Bronchial epithelial cell (primary cell): ENCODE data around the gene BEST1. TPM values are rescaled to one million over a fixed set of nuclear protein-coding genes. Genes with fewer than 3 reads are reported as not detected.
"Not testable (repeated sequence)": the region's sequence is repeated elsewhere in the genome, so short reads cannot be mapped to it uniquely, and the experiment has no call there.

Source experiments
- DNase-seq: peaks from one replicate; pipeline ENCODE4 v3.0.0-alpha.2; 2010; ENCODE audit warnings: low read depth
- FAIRE-seq: peaks from 2 replicates; lab custom pipeline; 2011; peaks lifted over from hg19 to GRCh38; lab: Jason Lieb, UNC
- H3K27me3 ChIP-seq: 2 replicates; pipeline ENCODE4 v1.5.1; 2011; ENCODE audit warnings: low read length; ENCODE audit not compliant: control insufficient read depth, insufficient read depth
- H3K36me3 ChIP-seq: 2 replicates; pipeline ENCODE4 v1.5.1; 2011; ENCODE audit warnings: low read length; ENCODE audit not compliant: control insufficient read depth, insufficient read depth
- H3K4me3 ChIP-seq: 2 replicates; pipeline ENCODE4 v1.5.1; 2011; ENCODE audit warnings: mild to moderate bottlenecking, low read depth, low read length, control low read depth
- total RNA-seq: library from RNA; depleted of rRNA; stranded (reverse); fragments of >200 nt; gene quantifications from 2 replicates; pipeline ENCODE4 v1.2.1, GENCODE V29; 2014
- TF ChIP-seq, protein P1 (sequence below): IDR thresholded peaks from 2 replicates; pipeline ENCODE4 v1.5.1; 2011; ENCODE audit warnings: mild to moderate bottlenecking, moderate library complexity, low read length, control low read depth, inconsistent platforms; ENCODE audit not compliant: insufficient read depth, severe bottlenecking

The BEST1 gene
- total RNA-seq, 1 donor from 2014 or later, result 3.7 TPM

DNA sequence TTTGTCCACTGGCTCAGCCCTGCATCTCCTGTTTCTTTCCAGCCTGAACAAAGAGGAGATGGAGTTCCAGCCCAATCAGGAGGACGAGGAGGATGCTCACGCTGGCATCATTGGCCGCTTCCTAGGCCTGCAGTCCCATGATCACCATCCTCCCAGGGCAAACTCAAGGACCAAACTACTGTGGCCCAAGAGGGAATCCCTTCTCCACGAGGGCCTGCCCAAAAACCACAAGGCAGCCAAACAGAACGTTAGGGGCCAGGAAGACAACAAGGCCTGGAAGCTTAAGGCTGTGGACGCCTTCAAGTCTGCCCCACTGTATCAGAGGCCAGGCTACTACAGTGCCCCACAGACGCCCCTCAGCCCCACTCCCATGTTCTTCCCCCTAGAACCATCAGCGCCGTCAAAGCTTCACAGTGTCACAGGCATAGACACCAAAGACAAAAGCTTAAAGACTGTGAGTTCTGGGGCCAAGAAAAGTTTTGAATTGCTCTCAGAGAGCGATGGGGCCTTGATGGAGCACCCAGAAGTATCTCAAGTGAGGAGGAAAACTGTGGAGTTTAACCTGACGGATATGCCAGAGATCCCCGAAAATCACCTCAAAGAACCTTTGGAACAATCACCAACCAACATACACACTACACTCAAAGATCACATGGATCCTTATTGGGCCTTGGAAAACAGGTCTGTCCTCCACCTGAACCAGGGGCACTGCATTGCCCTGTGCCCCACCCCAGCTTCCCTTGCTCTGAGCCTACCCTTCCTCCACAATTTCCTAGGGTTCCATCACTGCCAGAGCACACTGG is 12.3 kb downstream of the BEST1 start:
- FAIRE-seq (no peak), DNase-seq (no peak)
- H3K36me3 ChIP-seq, result peaks cover 11% of the 10 kb centered on the region
- no peaks in the 10 kb centered on the region for H3K27me3 ChIP-seq
- H3K4me3 ChIP-seq, result no peak overlapping the region
- TF ChIP-seq, protein P1, sequence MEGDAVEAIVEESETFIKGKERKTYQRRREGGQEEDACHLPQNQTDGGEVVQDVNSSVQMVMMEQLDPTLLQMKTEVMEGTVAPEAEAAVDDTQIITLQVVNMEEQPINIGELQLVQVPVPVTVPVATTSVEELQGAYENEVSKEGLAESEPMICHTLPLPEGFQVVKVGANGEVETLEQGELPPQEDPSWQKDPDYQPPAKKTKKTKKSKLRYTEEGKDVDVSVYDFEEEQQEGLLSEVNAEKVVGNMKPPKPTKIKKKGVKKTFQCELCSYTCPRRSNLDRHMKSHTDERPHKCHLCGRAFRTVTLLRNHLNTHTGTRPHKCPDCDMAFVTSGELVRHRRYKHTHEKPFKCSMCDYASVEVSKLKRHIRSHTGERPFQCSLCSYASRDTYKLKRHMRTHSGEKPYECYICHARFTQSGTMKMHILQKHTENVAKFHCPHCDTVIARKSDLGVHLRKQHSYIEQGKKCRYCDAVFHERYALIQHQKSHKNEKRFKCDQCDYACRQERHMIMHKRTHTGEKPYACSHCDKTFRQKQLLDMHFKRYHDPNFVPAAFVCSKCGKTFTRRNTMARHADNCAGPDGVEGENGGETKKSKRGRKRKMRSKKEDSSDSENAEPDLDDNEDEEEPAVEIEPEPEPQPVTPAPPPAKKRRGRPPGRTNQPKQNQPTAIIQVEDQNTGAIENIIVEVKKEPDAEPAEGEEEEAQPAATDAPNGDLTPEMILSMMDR, result no peak

DNA sequence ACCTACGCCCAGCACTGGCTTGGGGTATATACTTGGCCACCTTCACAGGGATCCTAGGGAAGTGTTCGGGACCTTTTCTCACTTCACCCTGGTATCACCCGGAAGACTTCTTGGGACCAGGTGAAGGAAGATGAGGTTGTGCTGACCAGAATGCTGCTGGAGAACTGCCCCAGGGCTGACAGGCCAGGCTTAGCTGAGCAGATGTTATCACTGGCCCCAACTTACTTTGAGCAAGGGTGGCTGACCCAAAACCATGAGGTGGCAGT is 12.8 kb downstream of the BEST1 start:
- Histone ChIP-seq H3K36me3 (peaks cover 11% of the 10 kb centered on the region), H3K4me3 (no peak overlapping the region), H3K27me3 (no peaks in the 10 kb centered on the region)
- TF ChIP-seq, protein P1, result no peak
- FAIRE-seq (no peak), DNase-seq (no peak)

DNA sequence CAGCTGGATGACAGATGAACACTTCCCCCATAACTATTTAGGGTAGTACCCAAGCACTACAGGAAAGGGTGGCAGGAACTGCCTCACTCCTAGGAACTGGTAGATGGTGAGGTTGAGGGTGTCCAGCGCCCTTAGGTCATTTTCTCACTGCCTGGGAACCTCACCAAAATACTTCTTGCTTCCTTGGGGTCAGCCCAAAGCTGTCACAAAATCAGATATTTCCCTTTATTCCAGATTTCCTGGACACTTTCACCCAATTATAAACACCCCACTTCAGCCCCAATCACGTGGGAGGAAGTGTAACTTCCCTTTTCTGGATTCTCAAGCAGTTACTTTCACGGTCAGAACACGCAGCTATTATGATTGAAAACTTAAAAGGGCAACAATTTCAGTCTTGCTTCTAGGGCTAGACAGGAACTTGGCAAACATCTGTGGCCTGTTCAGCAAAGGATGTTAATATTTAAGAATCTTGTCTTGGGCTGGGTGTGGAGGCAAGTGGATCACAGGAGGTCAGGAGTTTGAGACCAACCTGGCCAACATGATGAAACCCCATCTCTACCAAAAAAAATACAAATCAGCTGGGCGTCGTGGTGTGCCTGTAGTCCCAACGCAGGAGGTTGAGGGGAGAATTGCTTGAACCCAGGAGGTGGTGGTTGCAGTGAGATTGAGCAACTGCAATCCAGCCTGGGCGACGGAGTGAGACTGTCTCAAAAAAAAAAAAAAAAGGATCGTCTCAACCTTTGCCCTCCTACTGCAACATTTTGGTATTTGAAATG is 13.3 kb downstream of the BEST1 start:
- Histone ChIP-seq H3K27me3 (no peaks in the 10 kb centered on the region), H3K4me3 (no peak overlapping the region), H3K36me3 (peaks cover 11% of the 10 kb centered on the region)
- TF ChIP-seq, protein P1, result no peak
- FAIRE-seq (no peak), DNase-seq (peak; percentile 50)

DNA sequence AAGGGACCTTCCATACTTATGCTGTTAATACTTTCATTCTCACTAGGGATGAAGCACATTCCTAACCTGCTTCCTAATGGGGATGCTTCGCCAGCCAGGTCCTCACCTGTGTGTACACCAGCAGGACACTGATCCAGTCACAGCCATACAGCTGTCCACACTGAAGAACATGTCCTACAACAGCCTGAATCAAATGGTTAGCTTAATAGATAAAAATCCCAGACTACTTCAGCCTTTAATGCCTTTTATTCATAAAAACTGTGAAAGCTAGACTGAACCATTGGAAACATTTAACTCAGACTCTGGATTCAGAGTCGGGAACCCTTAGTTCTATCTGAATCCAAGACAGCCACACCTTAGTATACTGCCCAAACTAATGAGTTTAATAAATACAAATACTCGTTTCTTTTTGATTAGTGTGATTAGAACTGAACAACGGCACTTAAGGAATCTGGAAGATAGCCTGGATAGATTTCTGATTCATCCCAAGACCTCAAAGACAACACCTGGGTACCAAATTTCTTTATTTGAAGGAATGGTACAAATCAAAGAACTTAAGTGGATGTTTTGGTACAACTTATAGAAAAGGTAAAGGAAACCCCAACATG is 14.0 kb downstream of the BEST1 start:
- Histone ChIP-seq H3K4me3 (no peak overlapping the region), H3K27me3 (no peaks in the 10 kb centered on the region), H3K36me3 (peaks cover 11% of the 10 kb centered on the region)
- FAIRE-seq (no peak), DNase-seq (no peak)
- TF ChIP-seq, protein P1, result no peak

DNA sequence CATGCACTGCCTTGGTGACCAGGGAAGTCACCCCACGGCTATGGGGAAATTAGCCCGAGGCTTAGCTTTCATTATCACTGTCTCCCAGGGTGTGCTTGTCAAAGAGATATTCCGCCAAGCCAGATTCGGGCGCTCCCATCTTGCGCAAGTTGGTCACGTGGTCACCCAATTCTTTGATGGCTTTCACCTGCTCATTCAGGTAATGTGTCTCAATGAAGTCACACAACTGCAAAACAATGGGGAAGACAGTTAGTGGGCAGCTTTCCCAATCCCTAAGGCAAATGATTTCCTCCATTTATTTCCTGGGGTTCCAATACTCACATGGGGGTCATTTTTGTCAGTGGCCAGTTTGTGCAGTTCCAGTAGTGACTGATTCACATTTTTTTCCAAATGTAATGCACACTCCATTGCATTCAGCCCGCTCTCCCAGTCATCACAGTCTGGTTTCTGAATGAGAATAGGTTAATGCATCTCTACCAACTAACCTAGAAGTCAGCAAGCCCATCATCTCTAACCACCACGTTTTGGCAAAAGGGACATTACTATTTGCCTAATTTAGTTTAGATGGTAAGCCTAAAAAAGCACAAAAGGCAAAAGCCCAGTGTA is 14.6 kb downstream of the BEST1 start:
- not testable (repeated sequence) for DNase-seq, FAIRE-seq, H3K27me3 ChIP-seq
- Histone ChIP-seq H3K36me3 (peaks cover 11% of the 10 kb centered on the region), H3K4me3 (peak overlapping the region; percentile 81)

DNA sequence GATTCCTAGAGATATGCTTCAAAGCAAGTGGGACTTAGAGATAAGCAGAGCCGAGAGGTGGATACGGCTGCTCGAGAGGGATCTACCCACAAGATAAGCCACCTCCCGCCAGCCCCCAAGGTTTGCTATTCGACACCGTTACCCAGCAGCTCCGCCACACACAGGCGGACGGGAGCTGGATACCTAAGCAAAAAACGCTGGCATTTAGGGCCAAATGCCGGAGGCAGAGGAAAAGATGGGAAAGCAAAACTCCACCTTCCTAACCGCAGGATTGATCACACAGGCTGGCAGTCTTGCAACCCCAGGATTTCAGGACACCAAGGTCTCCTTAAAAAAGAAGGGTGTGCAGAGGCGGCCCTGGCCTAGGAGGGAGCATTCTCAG is 16.6 kb downstream of the BEST1 start:
- TF ChIP-seq, protein P1, result no peak
- Histone ChIP-seq H3K36me3 (peaks cover 11% of the 10 kb centered on the region), H3K4me3 (peak overlapping the region; percentile 81), H3K27me3 (no peaks in the 10 kb centered on the region)
- FAIRE-seq, result no peak
- DNase-seq, result no peak
